Body of pancreas (tissue), 4 donors: ENCODE measurements around the gene PALLD.

Experiments used
- CTCF ChIP-seq, 7 experiments: fragments of 450-650 bp in 4 of 7; fragments of 200-600 bp in 3 of 7; sonication (generic) in 3 of 7; IDR thresholded peaks; one replicate each; pipeline ENCODE4 v1.5.1; 2016 to 2019; ENCODE audit warnings: antibody characterized with exemption in 7 of 7
- POLR2A ChIP-seq, 3 donors: fragments of 450-650 bp; IDR thresholded peaks; one replicate each; pipeline ENCODE4 v1.6.1; 2016; ENCODE audit warnings: antibody characterized with exemption in 3 of 3, mild to moderate bottlenecking in 2 of 3

- TF ChIP-seq CTCF (IDR thresholded peaks at IDR 0.05), result no peak
- TF ChIP-seq POLR2A (IDR thresholded peaks at IDR 0.05), result no peak
These were observed 45.0 kb upstream of the PALLD start for GRCh38 chr4:168451744-168452390.
